ENCODE measurements around the gene ZDHHC23.

ZDHHC23 gene

DNA sequence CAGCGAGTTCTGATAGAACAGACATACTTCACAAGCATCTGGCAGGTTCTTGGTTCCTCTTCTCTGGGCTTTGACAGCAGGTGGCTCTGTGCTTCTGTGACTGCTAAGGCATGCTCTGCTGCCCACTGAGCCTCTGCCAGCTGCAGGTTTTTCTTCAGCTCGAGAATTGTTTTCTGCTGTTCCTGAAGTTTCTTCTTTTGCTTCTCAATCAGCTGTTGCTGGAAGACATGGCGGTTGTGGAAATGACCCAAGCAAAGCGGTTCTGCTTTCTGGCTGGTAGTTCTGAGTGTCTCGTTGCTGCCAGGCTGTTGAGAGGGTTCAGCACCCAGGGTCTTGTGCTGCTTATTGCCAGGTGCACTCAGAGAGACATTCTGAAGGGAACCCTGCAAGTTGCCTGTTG is 57.7 kb downstream of the ZDHHC23 start:
- no peak for DNase-seq (ENCODE audit: low spot score)

DNA sequence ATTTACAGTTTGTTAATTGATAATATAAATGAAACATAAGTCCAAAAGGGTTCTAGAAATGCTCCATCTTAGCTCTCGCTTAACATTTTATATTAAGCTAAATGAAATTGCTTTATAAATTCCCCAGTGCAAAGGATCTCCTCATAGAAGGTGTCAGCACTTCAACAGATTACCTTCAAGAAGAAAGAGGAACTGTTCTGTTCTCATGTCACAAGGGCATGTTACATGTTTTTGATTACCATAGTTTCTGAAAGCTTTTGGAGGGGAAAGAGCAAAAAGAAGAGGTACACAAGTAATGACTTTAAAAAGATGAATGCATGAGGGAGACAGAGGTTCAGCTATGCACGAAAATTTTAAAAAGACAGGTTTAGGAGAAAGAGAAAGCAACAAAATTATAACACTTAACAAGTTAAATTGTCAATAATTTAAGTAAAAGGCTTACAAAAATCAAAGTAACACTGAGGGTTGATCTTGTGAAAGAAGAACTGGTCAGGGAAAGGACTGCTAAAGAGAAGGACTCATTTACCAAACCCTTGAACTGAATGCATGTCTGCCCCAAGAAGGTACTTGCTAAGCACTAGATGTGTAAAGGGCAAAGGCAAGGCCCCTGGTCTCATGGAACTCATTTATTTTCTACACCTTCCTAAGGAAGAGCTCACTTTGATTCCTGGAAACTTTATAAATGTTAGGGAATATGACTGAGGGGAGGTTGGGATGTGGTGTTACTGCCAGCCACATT is 63.4 kb downstream of the ZDHHC23 start:
- no peak for DNase-seq (ENCODE audit: low spot score)

All from CD4-positive, alpha-beta T cell treated with Interleukin-6 at 100 ng/mL for 8 hours (primary cell).